Colonic mucosa (tissue), 4 donors: ENCODE data around the gene TLCD2. TPM values are rescaled to one million over a fixed set of nuclear protein-coding genes. Genes with fewer than 3 reads are reported as not detected.

ENCODE experiments used
- DNase-seq: peaks from one replicate; pipeline ENCODE4 v3.0.0-alpha.2; 2020
- H3K27ac ChIP-seq: fragments of 200-600 bp; one replicate; pipeline ENCODE4 v1.8.0; 2021
- H3K27me3 ChIP-seq: fragments of 200-600 bp; one replicate; pipeline ENCODE4 v1.8.0; 2021
- H3K36me3 ChIP-seq: fragments of 200-600 bp; one replicate; pipeline ENCODE4 v1.8.0; 2021
- H3K4me1 ChIP-seq: fragments of 200-600 bp; one replicate; pipeline ENCODE4 v1.8.0; 2021; ENCODE audit warnings: mild to moderate bottlenecking
- H3K4me3 ChIP-seq: fragments of 200-600 bp; one replicate; pipeline ENCODE4 v1.8.0; 2021
- H3K9ac ChIP-seq, 2 donors: one replicate each; pipeline ENCODE4 v1.7.0; 2013; ENCODE audit warnings: control low read depth in 2 of 2, low read depth in 2 of 2, low read length in 2 of 2
- H3K9me3 ChIP-seq: fragments of 200-600 bp; one replicate; pipeline ENCODE4 v1.8.0; 2021
- CTCF ChIP-seq: fragments of 200-600 bp; IDR thresholded peaks from one replicate; pipeline ENCODE4 v1.8.0; 2022; ENCODE audit warnings: antibody characterized with exemption, mild to moderate bottlenecking
- intact Hi-C: fragments of 100-400 bp; cut with DNase I; formaldehyde crosslinking; loops from one replicate; pipeline ENCODE4 v1.14.1; 2022
- total RNA-seq, 2 donors: library from RNA; stranded (reverse); fragmentation: NEBNext Ultra II Directional in 1 of 2; extraction: Animal tissue kit (Norgen Biotek cat#: 25700) in 1 of 2; gene quantifications; one replicate each; pipeline ENCODE4 v1.2.1, GENCODE V29; 2021
- donor health status: healthy.
- donor health status: DM: no; HTN: no; CAD: no.
- donor health status: DM: no; HTN: no; CAD: no.

TLCD2 gene
- total RNA-seq, 2 donors from 2014 or later = 30.2 to 32.6 TPM

GRCh38 chr17:1729966-1730325 is 19.8 kb upstream of the TLCD2 start:
- H3K9me3 ChIP-seq = no peaks in the 10 kb centered on the region
- H3K36me3 ChIP-seq = no peaks in the 10 kb centered on the region
- DNase-seq = no peak
- H3K4me3 ChIP-seq = no peak overlapping the region
- no peak overlapping the region for H3K9ac ChIP-seq
- H3K27me3 ChIP-seq = no peaks in the 10 kb centered on the region
- H3K4me1 ChIP-seq = peaks cover 6% of the 10 kb centered on the region
- peak overlapping the region; percentile 55 for H3K27ac ChIP-seq
- intact Hi-C loops = loop anchor here (5.0 kb wide), 1 partner anchor 52 kb away; no protein-coding TSS in a partner anchor
- TF ChIP-seq CTCF = no peak

GRCh38 chr17:1727876-1728630 is 17.9 kb upstream of the TLCD2 start:
- Histone ChIP-seq H3K4me3 (no peak overlapping the region), H3K9ac (no peak overlapping the region), H3K9me3 (no peaks in the 10 kb centered on the region), H3K27me3 (no peaks in the 10 kb centered on the region), H3K36me3 (no peaks in the 10 kb centered on the region), H3K4me1 (peaks cover 6% of the 10 kb centered on the region), H3K27ac (no peak overlapping the region)
- no peak for TF ChIP-seq CTCF
- no peak for DNase-seq
- intact Hi-C loops = no loop called here

GRCh38 chr17:1727258-1727789 is 17.1 kb upstream of the TLCD2 start:
- intact Hi-C loops = no loop called here
- no peak for TF ChIP-seq CTCF
- Histone ChIP-seq H3K4me3 (no peak overlapping the region), H3K9ac (no peak overlapping the region), H3K4me1 (peaks cover 6% of the 10 kb centered on the region), H3K27me3 (no peaks in the 10 kb centered on the region), H3K27ac (no peak overlapping the region), H3K9me3 (no peaks in the 10 kb centered on the region), H3K36me3 (no peaks in the 10 kb centered on the region)
- no peak for DNase-seq

GRCh38 chr17:1726626-1727257 is 16.6 kb upstream of the TLCD2 start:
- peaks cover 6% of the 10 kb centered on the region for H3K4me1 ChIP-seq
- no peaks in the 10 kb centered on the region for H3K9me3 ChIP-seq
- no peak for DNase-seq
- intact Hi-C loops = no loop called here
- no peak overlapping the region for H3K27ac ChIP-seq
- H3K4me3 ChIP-seq = no peak overlapping the region
- no peaks in the 10 kb centered on the region for H3K36me3 ChIP-seq
- no peak for TF ChIP-seq CTCF
- no peaks in the 10 kb centered on the region for H3K27me3 ChIP-seq
- no peak overlapping the region for H3K9ac ChIP-seq

- intact Hi-C loops = no loop called here
- no peak for DNase-seq
- Histone ChIP-seq H3K36me3 (no peaks in the 10 kb centered on the region), H3K27me3 (no peaks in the 10 kb centered on the region), H3K9ac (peak overlapping the region in 1 of 2 donors; percentile 81), H3K4me1 (peaks cover 6% of the 10 kb centered on the region), H3K27ac (no peak overlapping the region), H3K4me3 (peak overlapping the region; percentile 77), H3K9me3 (no peaks in the 10 kb centered on the region)
- no peak for TF ChIP-seq CTCF
Measured at GRCh38 chr17:1725642-1726511, 15.7 kb upstream of the TLCD2 start.
